ENCODE data around the gene TNF.
"Not testable (repeated sequence)": the region's sequence is repeated elsewhere in the genome, so short reads cannot be mapped to it uniquely, and the experiment has no call there.

The TNF gene

GRCh38 chr6:31535538-31536324 lies 39.6 kb upstream of the TNF start:
- TF ChIP-seq ZNF274 (IDR thresholded peaks at IDR 0.05; ENCODE audit: low read depth, low read length): no peak

GRCh38 chr6:31538805-31539400 lies 36.5 kb upstream of the TNF start:
- H3K4me3 ChIP-seq (ENCODE audit: low read length): peak overlapping the region; percentile 91
- no peak for TF ChIP-seq ZNF274 (IDR thresholded peaks at IDR 0.05; ENCODE audit: low read depth, low read length)

More at GRCh38 chr6:31535538-31536324, 39.6 kb upstream of the TNF start:
- H3K4me3 ChIP-seq (ENCODE audit: low read length): no peak overlapping the region

DNA sequence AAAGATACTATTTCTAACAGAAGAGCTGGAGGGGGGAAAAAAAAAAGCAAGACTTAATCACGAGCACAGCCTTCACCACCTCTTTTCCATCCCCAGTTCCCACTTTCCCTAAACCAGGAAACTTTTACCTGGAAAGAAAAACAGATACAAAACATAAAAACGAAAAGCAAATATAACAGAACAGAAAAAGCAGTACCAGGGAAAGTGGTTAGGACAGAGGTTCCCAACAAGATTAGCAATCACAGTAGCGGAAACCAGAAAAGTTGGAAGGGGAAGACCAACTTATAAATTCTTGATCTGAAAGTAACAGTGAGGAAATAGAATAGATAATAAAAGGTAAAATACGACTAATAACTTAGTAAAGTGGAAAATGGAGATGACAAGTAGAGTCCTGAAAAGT lies 34.7 kb upstream of the TNF start:
- no peak for TF ChIP-seq ZNF274 (IDR thresholded peaks at IDR 0.05; ENCODE audit: low read depth, low read length)
- peak overlapping the region; percentile 91 for H3K4me3 ChIP-seq (ENCODE audit: low read length)

DNA sequence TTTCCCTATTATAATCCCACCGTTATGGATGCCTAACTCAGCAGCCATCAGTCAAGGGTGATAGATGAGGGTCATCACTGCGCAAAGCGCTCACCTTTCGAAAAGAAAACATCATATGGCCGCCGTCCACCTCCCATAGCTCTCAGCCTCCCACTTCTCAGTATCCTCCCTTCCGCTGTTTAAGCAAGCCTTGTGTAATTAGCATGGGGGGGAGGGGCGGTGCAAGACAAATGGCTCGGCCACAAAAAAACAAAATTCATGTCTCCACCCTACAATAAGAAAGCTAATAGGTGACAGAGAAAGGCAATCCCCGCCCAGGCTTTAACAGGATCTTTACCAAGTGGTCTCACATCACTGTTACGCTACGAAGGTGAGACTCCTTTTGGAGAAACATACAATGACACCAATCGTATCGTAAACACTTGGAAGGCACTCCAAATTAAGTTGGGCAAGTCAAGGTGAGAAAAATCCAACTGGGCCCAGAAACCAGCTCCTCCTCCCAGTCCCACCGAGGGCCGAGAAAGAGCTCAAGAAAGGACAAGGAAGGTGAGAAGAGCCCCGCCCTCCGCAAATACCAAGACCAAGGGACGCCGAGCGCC lies 34.2 kb upstream of the TNF start:
- peak overlapping the region; percentile 91 for H3K4me3 ChIP-seq (ENCODE audit: low read length)
- no peak for TF ChIP-seq ZNF274 (IDR thresholded peaks at IDR 0.05; ENCODE audit: low read depth, low read length)

GRCh38 chr6:31541658-31542521 lies 33.5 kb upstream of the TNF start, which contains the start of gene DDX39B:
TSS of gene DDX39B (minus strand) at chr6:31542003. CDS start at chr6:31540532, 1,471 bp downstream.
- peak within 1 kb of the TSS; percentile 91 for H3K4me3 ChIP-seq (ENCODE audit: low read length)
- TF ChIP-seq ZNF274 (IDR thresholded peaks at IDR 0.05; ENCODE audit: low read depth, low read length): no peak

GRCh38 chr6:31543639-31544038 lies 31.7 kb upstream of the TNF start:
- no peak for TF ChIP-seq ZNF274 (IDR thresholded peaks at IDR 0.05; ENCODE audit: low read depth, low read length)
- H3K4me3 ChIP-seq (ENCODE audit: low read length): no peak overlapping the region

DNA sequence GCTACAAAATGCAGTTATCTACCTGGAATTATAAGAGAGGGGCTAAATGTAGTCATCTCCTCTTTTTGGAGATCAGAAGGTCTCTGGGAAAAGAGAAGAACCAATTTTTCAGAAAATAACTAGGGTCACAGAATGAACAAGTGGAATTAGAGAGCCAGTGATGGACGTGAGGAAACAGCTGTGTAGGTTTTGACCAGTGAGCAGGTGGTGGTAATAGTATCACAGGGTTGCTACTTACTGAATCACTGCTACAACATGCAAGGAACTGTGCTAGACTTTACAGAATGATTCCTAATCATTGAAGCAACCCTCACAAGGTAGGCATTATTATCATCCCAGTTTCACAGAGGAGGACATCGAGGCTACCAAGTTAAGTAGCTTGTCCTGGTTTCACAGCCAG lies 30.7 kb upstream of the TNF start:
- H3K4me3 ChIP-seq (ENCODE audit: low read length): no peak overlapping the region
- no peak for TF ChIP-seq ZNF274 (IDR thresholded peaks at IDR 0.05; ENCODE audit: low read depth, low read length)

DNA sequence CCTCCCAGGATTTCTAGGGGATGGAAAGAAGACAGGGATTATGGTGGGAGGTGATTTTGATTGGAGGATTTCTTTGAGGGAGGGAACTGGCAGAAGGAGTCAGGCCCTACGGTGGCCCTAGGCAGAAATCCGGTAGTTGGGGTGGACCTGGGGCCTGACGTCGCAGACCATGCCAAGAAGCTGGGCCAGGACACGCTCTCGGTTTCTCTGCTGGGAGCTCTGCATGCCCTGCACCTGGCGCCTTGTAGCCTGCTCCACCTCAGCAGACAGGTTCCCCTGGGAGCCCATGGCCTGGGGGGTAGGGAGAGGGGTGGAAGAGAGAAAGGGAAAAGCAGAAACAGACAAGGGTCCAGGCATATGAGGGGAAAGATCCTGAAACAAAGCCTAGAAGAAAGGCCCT lies 30.1 kb upstream of the TNF start:
- H3K4me3 ChIP-seq (ENCODE audit: low read length): no peak overlapping the region
- TF ChIP-seq ZNF274 (IDR thresholded peaks at IDR 0.05; ENCODE audit: low read depth, low read length): no peak

GRCh38 chr6:31546339-31546957 lies 28.9 kb upstream of the TNF start, which contains the start of gene ATP6V1G2:
TSS of gene ATP6V1G2 (minus strand) at chr6:31546608. CDS start at chr6:31546559, 49 bp downstream.
- no peak for TF ChIP-seq ZNF274 (IDR thresholded peaks at IDR 0.05; ENCODE audit: low read depth, low read length)
- peak within 1 kb of the TSS; percentile 64 for H3K4me3 ChIP-seq (ENCODE audit: low read length)

DNA sequence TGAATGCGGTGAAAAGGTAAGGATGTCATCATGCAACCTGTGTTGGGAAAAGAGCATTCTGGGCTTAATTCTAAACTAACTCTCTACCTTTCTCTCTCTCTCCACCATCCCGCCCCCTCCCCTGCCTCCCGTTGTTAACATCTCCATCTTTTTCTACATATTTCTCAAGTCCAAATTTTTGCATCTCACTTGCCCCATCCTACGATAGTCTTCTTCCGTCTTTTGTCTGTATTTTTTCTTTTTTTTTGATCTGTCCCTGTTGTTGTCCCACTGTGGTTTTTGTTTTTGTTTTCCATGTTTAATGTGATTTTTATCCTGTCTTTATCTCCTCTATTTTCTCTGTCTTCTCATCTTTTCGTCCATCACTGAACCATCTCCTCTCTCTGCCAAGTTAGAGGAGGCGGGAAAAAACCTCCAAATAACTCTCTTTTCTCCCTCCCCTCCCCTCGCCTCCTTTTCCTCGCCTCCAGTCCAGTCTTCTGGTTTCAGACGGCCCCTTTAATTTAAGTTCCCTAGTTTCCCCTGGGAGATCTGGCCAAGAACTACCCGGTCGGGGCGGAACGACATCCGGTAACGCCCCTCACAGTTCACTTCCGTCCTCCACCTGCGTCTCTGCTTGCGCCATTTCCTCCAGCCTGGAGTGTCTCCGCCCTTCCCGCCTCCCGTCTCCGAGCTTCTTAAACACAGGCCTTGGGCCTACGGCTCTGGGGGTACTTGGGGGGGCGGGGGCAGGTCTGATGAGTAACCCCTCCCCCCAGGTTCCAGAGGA lies 28.2 kb upstream of the TNF start, which contains the start of gene NFKBIL1:
NFKBIL1 (plus strand) TSS at position 651 of the 769 bp plus-strand sequence; CDS start at position 738, 87 bp downstream.
- no peak for TF ChIP-seq ZNF274 (IDR thresholded peaks at IDR 0.05; ENCODE audit: low read depth, low read length)
- H3K4me3 ChIP-seq (ENCODE audit: low read length): peak within 1 kb of the TSS; percentile 64

DNA sequence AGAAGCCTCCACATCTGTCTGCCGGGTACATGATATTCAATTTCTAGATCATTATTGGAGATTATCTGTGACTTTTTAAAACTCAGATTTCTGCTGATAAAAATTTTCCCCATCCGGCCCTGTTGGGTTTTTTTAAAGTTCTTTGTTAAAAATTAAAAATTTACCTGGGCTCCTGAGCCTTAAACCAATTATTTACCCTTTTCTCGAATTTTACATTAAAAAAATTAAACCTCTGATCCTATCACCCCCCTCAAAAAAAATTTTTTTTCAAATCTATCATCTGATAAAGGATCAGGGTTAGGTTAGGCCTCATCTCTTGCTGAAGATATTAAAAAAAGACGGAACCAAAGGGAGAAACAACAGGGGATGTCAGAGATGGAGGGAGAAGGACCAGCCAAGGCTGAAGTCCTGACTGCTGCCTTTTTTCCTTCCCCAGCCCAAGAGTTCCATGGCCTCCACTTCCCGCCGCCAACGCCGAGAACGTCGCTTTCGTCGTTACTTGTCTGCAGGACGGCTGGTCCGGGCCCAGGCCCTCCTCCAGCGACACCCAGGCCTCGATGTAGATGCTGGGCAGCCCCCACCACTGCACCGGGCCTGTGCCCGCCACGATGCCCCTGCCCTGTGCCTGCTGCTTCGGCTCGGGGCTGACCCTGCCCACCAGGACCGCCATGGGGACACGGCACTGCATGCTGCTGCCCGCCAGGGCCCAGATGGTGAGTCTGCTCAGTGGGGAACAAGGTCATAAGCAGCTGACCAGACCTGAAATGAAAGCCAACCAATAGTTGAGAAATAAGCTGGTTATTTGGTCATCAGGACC lies 27.4 kb upstream of the TNF start:
- no peak for TF ChIP-seq ZNF274 (IDR thresholded peaks at IDR 0.05; ENCODE audit: low read depth, low read length)

GRCh38 chr6:31548544-31548873 lies 26.9 kb upstream of the TNF start:
- no peak for TF ChIP-seq ZNF274 (IDR thresholded peaks at IDR 0.05; ENCODE audit: low read depth, low read length)
- no peak overlapping the region; the same call in 1 of the 2 replicates for H3K4me3 ChIP-seq (ENCODE audit: low read length)

More for the DNA sequence above, 27.4 kb upstream of the TNF start:
- peak overlapping the region; percentile 61 for H3K4me3 ChIP-seq (ENCODE audit: low read length)

- not testable (repeated sequence) for H3K4me3 ChIP-seq (ENCODE audit: low read length)
Measured at GRCh38 chr6:31551371-31551770, 24.0 kb upstream of the TNF start.
